Measurements from ENCODE around the gene RBFA.

- no peak for TF ChIP-seq PATZ1 (tag by site-specific recombination; IDR thresholded peaks at IDR 0.05)
- no peak for TF ChIP-seq ZNF488 (tag by site-specific recombination; IDR thresholded peaks at IDR 0.05)
Measured at GRCh38 chr18:80022613-80023012, 11.6 kb upstream of the RBFA start.
